ENCODE data around the gene SOS2.

The SOS2 gene

GRCh38 chr14:50237427-50237826, 6.0 kb upstream of the SOS2 start:
- no peak for DNase-seq (ENCODE audit: insufficient read length, low spot score)
- FAIRE-seq: no peak
- TF ChIP-seq CTCF (IDR thresholded peaks at IDR 0.05; ENCODE audit: insufficient read depth, missing control alignments): no peak

GRCh38 chr14:50233951-50234250, 2.5 kb upstream of the SOS2 start:
- FAIRE-seq: no peak
- no peak for TF ChIP-seq CTCF (IDR thresholded peaks at IDR 0.05; ENCODE audit: insufficient read depth, missing control alignments)
- DNase-seq (ENCODE audit: insufficient read length, low spot score): no peak

GRCh38 chr14:50233166-50233950, 2.0 kb upstream of the SOS2 start:
- no peak for TF ChIP-seq CTCF (IDR thresholded peaks at IDR 0.05; ENCODE audit: insufficient read depth, missing control alignments)
- DNase-seq (ENCODE audit: insufficient read length, low spot score) (no peak), FAIRE-seq (no peak)

- DNase-seq (ENCODE audit: insufficient read length, low spot score) (no peak), FAIRE-seq (no peak)
- TF ChIP-seq CTCF (IDR thresholded peaks at IDR 0.05; ENCODE audit: insufficient read depth, missing control alignments): no peak
These were observed 881 bp upstream of the SOS2 start for GRCh38 chr14:50232276-50232642.

- TF ChIP-seq CTCF (IDR thresholded peaks at IDR 0.05; ENCODE audit: insufficient read depth, missing control alignments): no peak
- no peak for DNase-seq (ENCODE audit: insufficient read length, low spot score)
- FAIRE-seq: no peak
These were observed 490 bp downstream of the SOS2 start for GRCh38 chr14:50230701-50231474.

- FAIRE-seq (no peak), DNase-seq (ENCODE audit: insufficient read length, low spot score) (no peak)
- TF ChIP-seq CTCF (IDR thresholded peaks at IDR 0.05; ENCODE audit: insufficient read depth, missing control alignments): no peak
These were observed 1.0 kb downstream of the SOS2 start for GRCh38 chr14:50230401-50230700.

GRCh38 chr14:50229681-50230080, 1.7 kb downstream of the SOS2 start:
- TF ChIP-seq CTCF (IDR thresholded peaks at IDR 0.05; ENCODE audit: insufficient read depth, missing control alignments): no peak
- FAIRE-seq: no peak

More at GRCh38 chr14:50229681-50230080, 1.7 kb downstream of the SOS2 start:
- DNase-seq (ENCODE audit: insufficient read length, low spot score): no peak

All from D721Med (cell line).